ENCODE measurements around the gene EPS8L1.

EPS8L1 gene

DNA sequence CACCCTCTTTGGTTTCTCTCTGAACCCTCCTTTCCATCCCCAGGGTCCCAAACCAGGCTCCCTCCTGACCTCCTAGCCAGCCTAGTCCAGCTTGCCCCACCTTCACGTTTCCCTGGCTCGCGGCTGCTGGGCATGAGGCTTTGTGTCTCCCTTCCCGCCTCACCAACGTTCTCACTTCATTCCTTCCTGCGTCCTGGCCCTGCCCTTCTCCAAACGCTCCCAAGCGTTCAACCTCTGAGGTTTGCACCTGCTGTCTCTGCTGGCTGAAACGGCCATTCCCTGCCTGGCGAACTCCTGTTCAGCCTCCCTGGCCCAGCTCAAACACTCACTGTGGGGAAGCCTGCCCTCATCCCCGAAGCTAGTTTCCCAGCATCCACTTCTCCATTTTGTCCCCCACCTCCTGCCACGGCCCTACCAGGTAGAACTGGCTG, 12.4 kb downstream of the EPS8L1 start:
- intact Hi-C loops (cut with DNase I; ENCODE audit: low total_unique reads), result no loop called here
- peak overlapping the region in 1 of 2 donors; percentile 57 for H3K4me3 ChIP-seq

GRCh38 chr19:55088543-55089341, 13.1 kb downstream of the EPS8L1 start:
- peak in 1 of 2 donors; percentile 68 for DNase-seq
- Histone ChIP-seq H3K36me3 (peaks cover 28 to 37% (median 30%) of the 10 kb centered on the region in 3 donors), H3K4me1 (peaks cover 0 to 26% (median 22%) of the 10 kb centered on the region in 4 donors), H3K9me3 (no peaks in the 10 kb centered on the region), H3K27me3 (peaks cover 2 to 39% of the 10 kb centered on the region in 2 donors), H3K4me3 (no peak overlapping the region), H3K27ac (no peak overlapping the region)
- intact Hi-C loops (cut with DNase I; ENCODE audit: low total_unique reads), result no loop called here
- peak; percentile 32 to 85 for TF ChIP-seq CTCF (IDR thresholded peaks at IDR 0.05)

More for the DNA sequence above, 12.4 kb downstream of the EPS8L1 start:
- no peak for TF ChIP-seq CTCF (IDR thresholded peaks at IDR 0.05)
- Histone ChIP-seq H3K27ac (no peak overlapping the region), H3K27me3 (peaks cover 9 to 46% of the 10 kb centered on the region in 2 donors), H3K36me3 (peaks cover 27 to 36% (median 29%) of the 10 kb centered on the region in 3 donors), H3K4me1 (peaks cover 0 to 26% (median 22%) of the 10 kb centered on the region in 4 donors), H3K9me3 (no peaks in the 10 kb centered on the region)
- DNase-seq, result no peak

DNA sequence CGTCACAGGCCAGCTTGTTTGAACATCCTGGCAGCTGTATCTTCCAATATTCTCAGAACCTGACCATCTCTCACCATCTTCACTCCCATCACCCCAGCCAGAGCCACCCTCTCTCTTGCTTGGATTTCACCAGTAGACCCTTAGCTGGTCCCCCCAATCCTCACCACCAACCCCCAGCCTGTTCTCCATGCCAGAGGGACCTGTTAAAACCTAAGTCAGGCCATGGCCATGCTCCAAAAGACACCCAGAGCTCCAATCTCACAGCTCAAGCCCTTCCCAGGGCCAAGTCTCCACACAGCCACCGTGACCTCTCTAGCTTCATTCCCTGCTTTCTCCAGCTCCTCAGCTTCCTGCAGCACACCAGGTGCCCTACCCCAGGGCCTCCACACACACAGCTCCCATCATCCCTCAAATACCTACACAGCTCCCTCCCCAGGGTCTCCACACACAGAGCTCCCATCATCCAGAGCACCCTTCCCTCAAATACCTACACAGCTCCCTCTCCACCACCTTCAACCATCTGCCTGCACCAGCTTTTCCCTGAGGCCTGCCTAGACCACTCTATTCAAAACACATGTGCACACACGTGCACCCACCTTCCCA, 13.8 kb downstream of the EPS8L1 start:
- intact Hi-C loops (cut with DNase I; ENCODE audit: low total_unique reads), result no loop called here
- H3K27me3 ChIP-seq, result peaks cover 0 to 32% of the 10 kb centered on the region in 2 donors
- peaks cover 0 to 26% (median 22%) of the 10 kb centered on the region in 4 donors for H3K4me1 ChIP-seq
- TF ChIP-seq CTCF (IDR thresholded peaks at IDR 0.05), result no peak
- no peak overlapping the region for H3K27ac ChIP-seq
- DNase-seq, result no peak
- peaks cover 32 to 41% (median 34%) of the 10 kb centered on the region in 3 donors for H3K36me3 ChIP-seq
- H3K4me3 ChIP-seq, result no peak overlapping the region
- no peaks in the 10 kb centered on the region for H3K9me3 ChIP-seq

DNA sequence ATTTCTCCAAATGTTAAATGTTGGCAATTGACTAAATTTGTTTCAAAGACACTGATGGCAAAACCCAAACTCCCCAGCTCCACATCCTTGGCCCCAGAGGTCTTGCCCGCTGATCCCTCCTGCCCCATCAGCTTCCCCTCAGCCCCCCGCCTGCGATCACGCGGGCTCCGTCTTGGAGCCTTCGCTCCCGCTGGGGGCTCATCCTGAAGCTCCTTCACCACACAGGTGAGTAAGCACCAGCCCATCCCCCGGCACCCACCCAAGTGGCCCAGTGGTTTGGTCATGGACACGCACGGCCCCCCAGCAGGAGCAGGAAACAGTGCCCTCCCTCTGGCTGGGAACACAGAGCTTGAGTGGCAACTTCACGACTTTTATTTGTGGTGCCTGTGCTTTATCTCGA, 14.9 kb downstream of the EPS8L1 start:
- intact Hi-C loops (cut with DNase I; ENCODE audit: low total_unique reads), result no loop called here
- no peak for DNase-seq
- peaks cover 43 to 52% (median 45%) of the 10 kb centered on the region in 3 donors for H3K36me3 ChIP-seq
- H3K4me3 ChIP-seq, result no peak overlapping the region
- no peak for TF ChIP-seq CTCF (IDR thresholded peaks at IDR 0.05)
- no peak overlapping the region for H3K27ac ChIP-seq
- no peaks in the 10 kb centered on the region for H3K9me3 ChIP-seq
- peaks cover 0 to 26% (median 22%) of the 10 kb centered on the region in 4 donors for H3K4me1 ChIP-seq
- H3K27me3 ChIP-seq, result peaks cover 0 to 21% of the 10 kb centered on the region in 2 donors

GRCh38 chr19:55091126-55091910, 15.6 kb downstream of the EPS8L1 start:
- no peak overlapping the region for H3K27ac ChIP-seq
- intact Hi-C loops (cut with DNase I; ENCODE audit: low total_unique reads), result no loop called here
- no peak for TF ChIP-seq CTCF (IDR thresholded peaks at IDR 0.05)
- H3K4me3 ChIP-seq, result no peak overlapping the region
- H3K9me3 ChIP-seq, result no peaks in the 10 kb centered on the region
- DNase-seq, result no peak
- H3K4me1 ChIP-seq, result peaks cover 0 to 23% (median 20%) of the 10 kb centered on the region in 4 donors
- H3K27me3 ChIP-seq, result peaks cover 0 to 13% of the 10 kb centered on the region in 2 donors
- peaks cover 50 to 60% (median 52%) of the 10 kb centered on the region in 3 donors for H3K36me3 ChIP-seq
